Stimulated activated CD4-positive, alpha-beta T cell treated with anti-CD3 and anti-CD28 coated beads, TNF-alpha, amount 100 ng/mL, for 24 hours (primary cell): ENCODE data around the gene EFEMP2.

Source experiments
- DNase-seq, 3 experiments: peaks; one replicate each; pipeline ENCODE4 v3.0.0-alpha.2; 2020; ENCODE audit warnings: low read depth in 3 of 3

EFEMP2 gene

DNA sequence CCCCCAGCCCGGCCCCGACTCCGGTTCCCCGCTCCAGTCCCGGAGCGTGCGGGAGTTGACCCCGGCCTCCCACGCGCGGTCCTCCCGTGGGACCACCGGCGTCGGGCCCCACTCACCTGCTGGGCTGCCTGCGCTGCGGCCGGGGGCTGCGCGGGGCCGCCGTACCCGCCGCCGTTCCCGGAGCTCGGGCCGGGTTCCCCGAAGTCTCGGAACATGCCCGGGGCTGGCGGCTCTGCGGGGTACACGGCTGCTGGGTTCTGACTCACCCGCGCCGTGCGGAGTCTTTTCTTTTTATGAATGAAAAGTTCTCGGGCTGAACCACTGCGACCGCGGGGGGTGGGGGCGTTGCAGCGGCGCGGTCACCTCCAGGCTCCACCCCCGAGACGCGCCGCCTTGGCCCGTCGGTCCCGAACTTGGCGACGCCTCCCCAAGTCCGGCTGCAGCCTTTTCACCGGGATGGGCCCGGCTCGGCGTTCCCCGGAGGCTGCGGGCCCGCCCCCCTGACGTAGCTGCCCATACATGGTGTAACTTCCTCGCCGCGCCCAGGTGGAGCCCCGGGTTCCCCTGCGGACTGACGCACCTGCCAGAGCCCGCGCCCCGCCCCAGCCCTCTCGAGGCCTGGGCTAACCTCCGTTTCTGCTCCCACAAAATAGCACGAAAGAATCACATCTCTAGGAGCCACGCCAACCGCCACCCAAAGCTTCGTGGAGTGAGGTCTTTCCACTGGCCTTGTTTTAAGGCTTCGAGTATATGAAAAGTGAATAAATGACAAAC lies 27.7 kb upstream of the EFEMP2 start, which contains the start of gene FOSL1:
Gene FOSL1 (minus strand): TSS at position 264 of the 774 bp plus-strand sequence. CDS start 49 bp downstream, at position 215.
- DNase-seq: peak; percentile 87 to 97 (median 90)

DNA sequence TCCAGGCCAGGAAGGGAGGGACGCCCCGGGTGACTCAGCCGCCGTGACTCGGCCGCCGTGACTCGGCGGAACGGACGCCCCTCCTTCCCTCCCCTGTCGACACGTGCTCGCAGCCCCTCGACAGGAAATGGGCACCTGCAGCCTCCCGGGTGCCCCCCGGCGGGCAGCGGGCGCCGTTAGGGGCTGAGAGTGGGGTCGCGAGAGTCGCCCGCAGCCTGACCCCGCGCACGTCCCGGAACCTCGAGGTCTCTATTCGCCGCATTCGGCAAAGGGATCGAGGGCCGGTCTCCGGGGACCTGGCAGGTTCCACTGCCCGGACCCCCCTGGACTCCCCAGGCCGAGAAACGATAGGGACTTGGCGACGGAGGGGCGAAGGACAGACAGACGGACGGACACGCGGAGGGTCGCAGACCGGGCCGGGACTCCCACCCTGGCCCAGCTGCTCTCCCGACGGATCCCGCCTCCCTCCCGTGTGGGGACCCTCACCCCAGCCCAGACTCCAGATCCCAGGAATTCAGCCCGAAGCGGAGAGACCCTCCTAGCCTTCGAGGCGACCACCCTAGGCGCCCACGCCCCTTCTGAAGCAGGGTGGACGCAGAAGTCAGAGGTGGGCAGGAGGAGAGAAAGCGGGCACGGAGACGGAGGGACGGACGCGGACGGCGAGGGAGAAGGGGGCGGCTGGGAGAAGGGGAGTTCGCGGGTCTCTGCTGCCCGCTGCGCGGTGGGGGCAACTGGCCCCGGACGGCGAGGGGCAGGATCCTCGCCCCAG lies 26.9 kb upstream of the EFEMP2 start:
- peak; percentile 42 to 81 (median 57) for DNase-seq

DNA sequence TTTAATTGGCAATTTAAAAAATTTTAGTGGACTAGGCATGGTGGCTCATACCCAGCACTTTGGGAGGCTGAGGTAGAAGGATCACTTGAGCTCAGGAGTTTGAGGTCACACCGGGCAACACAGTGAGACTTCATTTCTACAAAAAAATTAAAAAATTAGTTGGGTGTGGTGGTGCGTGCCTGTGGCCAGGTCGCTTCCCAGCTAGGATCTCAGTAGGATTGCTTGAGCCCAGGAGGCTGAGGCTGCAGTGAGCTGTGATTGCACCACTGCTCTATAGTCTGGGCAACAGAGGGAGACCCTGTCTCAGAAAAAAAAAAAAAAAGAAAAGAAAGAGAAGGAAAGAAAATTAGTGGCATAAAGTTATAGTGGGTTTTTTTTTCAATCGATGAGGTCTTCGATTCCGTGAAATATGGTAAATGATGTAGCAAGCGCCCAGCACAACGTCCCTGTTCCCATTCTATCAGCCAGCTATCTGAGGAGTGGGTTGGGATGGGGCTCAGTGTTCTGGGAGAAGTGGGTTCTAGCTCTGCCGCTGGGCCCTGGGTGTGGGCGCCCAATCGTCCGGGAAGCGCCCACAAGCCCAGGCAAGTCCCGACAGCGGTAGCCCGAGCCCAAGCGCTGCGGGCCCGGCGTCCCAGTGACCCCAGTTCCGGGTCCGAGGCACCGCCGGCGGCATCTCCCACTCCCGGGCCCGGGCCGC lies 26.2 kb upstream of the EFEMP2 start:
- no peak for DNase-seq

DNA sequence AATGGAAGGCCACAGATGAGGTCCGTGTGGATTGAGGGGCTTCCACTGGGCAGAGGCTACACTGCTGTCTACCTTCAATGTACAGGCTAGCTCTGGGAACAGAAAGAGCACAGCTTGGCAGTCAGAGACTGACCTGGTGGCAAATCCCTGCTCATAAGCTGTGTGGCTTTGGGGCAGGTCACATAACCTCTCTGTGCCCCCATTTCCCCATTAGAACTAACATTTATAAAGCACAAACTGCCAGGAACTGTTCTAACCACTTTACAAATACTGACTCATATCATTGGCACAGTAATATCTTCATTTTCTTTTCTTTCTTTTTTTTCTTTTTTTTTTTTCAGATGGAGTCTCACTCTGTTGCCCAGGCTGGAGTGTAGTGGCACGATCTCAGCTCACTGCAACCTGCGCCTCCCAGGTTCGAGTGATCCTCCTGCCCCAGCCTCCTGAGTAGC lies 24.4 kb upstream of the EFEMP2 start:
- DNase-seq: no peak

DNA sequence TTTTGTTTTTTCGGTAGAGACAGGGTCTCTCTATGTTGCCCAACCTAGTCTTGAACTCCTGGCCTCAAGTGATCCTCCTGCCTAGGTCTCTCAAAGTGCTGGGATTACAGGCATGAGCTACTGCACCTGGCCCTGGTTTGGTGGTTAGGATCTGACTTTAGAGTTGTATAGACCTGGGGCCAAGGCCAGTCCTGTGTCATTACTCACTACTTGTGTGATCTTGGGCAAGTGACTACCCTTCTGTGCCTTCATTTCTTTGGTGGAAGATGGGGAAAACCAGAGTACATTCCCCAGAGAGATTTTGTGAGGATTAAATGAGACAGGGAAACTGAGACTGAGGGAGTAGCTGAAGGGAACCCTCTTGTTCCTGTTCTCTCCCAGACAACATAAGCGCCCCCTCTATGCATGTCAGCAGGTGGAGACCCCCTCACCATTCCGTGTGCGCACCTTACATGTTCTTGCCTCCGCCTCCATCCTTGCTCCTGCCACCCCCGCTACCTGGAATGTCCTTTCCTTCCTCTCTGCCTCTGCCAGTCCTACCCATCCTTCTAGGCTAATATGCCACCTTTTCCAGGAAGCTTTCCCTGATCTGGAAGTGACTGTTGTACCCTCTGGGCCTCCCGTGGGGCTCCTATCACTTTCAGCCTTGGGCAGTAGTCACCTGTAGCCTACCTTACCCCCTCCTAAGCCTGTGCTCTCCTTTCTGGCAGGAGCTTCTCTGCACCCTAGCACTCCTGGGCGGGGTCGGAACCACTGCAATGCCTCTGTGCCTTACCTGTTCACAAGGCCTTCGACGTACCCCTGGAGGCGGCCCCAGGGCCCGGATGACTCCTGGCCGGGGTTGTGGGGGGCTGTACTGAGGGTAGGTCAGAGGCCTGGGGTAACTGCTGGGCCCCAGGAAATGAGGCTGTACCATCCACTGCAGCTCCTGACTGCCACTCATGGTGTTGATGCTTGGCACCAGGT lies 23.7 kb upstream of the EFEMP2 start:
- no peak for DNase-seq

DNA sequence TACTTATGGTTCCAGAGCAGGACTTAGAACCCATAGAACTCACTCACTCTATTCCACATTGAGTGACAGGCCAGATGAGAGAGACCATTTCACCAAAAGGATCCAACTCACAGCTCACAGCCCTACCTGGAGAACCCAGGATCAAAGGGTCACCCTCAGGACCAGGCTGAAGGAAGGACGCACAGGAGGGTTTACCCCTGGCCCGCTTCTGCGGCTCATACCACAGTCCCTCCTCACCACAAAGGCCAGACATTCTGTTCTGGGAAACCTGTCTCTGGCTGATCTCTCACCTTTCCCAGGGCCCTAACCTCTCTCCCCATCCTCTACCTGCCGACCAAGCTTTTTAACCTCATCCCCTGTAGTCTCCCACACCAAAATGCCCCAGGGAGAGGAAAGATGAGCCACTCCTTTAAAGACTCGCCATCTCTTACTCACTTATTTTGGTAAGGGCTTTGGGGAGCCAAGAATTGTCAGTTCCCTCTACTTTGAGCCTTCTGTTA lies 22.9 kb upstream of the EFEMP2 start:
- DNase-seq: no peak

DNA sequence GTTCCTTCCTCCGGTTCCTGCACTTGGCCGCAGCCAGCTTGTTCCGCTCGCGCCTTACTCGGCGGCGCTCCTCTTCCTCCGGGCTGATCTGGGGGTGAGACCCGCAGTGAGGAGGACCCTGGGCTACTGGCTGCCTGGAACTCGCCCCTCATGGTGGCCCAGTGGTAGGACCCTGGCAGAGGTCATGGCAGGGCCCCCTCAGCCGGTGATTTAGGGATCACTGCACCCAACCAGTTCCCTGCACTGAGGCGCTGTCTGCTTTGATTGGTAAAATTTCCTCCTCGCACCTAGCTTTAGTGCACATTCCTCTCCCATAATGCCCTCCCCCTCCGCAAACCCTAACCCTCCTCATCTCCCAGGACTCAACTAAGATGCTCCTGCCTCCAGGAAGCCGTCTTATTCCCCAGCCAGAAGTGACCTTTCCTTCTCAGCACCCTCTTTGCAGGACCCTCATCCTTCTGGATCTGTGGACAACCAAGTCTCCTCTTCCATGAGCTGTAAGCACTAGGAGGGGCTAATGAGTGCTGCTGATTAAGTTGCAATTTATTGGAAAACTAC lies 21.5 kb upstream of the EFEMP2 start:
- DNase-seq: no peak

DNA sequence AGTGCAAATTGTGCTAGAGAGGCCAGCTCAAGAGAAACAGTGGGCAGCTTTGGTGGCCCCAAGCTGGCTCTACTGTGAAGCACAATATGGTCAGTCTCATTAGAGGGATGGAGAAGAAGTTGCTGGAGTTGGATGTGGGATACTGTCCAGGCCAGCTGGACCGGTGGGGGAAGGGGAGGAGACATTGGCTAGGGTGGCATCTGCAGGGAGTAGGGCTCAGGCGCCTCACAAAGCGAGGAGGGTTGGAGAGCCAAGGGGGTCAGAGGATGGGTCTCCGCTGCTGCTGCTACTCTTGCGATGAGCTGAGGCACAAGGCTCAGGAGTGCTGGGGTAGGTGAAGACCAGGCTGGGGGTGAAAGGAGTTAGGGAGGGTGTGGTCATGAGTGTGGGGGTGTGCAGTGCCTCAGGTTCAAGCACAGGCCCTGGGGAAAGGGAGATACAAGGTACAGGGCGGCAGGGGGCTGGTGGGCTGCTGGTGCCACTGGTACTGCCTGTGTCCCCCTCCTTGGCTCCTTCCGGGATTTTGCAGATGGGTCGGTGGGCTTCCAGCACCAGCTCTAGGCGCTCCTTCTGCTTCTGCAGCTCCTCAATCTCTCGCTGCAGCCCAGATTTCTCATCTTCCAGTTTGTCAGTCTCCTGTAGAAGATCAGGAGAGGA lies 20.2 kb upstream of the EFEMP2 start:
- no peak for DNase-seq

DNA sequence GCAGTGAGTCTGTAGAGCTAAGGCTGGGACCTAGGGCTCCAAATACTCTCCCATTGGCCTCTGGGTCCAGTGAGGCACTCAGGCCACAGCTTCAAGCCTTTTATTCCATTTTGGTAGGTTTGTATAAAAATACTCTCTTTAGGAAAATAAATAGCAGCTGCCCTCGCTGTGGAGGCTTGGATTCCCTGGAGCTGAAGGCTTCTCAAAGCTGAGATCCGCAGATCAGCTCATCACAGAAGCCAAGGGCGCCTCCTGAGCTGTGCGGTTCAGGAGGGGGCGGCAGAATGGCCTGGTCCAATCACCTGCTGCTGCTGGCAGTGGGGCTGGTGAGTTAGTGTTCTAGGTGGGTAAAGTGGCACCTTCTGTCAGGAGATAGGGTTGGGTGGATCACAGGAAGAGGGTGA lies 19.5 kb upstream of the EFEMP2 start:
- DNase-seq: peak in 1 of 3 experiments; percentile 45

DNA sequence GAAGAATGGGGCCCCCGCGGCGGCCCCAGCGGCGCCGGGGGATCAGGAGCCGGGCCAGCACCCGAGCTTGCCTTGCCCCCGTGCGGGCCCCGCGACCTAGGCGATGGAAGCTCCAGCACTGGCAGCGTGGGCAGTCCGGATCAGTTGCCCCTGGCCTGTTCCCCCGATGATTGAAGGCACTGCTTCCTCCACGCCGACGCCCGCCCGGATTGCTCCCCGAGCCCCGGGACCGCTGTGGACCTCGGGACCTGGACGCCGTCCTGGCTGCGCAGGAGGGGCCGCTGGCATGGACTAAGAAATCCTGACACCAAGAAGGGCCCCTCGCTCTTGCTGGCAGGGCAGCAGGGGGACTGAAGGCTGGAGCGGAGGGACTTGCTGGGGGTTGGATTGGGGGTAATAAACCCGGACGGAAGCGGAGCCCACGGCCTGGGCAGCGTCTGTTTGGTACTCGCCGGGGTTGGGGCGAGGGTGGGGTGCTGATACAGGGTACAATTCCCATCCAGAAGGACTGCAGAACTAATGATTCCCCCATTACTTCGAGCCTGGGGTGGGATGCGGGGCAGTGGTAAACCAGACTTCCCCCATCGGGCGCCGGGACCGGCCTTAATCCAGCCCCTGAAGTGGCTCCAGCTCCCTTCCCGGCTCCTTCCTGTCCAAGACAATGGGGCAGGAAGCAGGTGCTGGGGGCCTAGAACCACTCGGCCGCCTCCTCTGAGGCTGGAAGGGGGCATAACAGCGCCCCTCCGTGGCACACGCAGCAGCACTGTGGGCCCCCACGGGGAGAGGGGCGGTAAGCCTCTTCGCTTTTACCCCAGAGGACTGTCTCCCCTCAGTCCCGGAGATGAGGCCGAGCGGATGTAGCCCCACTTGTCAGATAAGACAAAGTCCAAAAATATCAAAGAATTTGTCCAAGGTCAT lies 18.9 kb upstream of the EFEMP2 start:
- peak in 1 of 3 experiments; percentile 48 for DNase-seq

DNA sequence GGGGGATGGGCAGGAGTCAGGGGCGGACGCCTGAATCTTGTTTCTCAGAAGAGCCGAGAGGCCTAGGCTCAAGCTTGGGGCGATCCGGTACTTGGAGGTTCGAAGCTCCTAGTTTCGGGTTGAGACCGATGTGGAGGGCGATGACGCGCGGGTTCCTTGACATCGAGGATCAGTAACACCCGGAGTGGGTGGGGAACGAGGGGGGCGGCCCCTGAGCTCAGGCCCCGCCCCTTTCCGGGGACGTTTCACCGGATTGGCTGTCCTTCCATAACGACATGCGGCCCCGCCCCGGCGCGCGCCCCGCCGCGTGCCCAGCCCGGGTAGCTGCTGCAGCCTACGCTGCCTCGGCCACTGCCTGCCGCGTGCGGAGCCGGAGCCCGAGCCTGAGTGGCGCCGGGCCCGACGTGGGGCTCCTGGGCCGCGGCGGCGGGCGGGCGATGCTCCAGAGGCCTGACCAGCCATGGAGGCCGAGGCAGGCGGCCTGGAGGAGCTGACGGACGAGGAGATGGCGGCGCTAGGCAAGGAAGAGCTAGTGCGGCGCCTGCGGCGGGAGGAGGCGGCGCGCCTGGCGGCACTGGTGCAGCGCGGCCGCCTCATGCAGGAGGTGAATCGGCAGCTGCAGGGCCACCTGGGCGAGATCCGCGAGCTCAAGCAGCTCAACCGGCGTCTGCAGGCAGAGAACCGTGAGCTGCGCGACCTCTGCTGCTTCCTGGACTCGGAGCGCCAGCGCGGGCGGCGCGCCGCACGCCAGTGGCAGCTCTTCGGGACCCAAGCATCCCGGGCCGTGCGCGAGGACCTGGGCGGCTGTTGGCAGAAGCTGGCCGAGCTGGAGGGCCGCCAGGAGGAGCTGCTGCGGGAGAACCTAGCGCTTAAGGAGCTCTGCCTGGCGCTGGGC lies 18.0 kb upstream of the EFEMP2 start, which contains the start of gene CCDC85B:
Gene CCDC85B (plus strand): TSS at position 350 of the 895 bp plus-strand sequence. CDS start 111 bp downstream, at position 461.
- DNase-seq: peak; percentile 93 to 99 (median 98)

DNA sequence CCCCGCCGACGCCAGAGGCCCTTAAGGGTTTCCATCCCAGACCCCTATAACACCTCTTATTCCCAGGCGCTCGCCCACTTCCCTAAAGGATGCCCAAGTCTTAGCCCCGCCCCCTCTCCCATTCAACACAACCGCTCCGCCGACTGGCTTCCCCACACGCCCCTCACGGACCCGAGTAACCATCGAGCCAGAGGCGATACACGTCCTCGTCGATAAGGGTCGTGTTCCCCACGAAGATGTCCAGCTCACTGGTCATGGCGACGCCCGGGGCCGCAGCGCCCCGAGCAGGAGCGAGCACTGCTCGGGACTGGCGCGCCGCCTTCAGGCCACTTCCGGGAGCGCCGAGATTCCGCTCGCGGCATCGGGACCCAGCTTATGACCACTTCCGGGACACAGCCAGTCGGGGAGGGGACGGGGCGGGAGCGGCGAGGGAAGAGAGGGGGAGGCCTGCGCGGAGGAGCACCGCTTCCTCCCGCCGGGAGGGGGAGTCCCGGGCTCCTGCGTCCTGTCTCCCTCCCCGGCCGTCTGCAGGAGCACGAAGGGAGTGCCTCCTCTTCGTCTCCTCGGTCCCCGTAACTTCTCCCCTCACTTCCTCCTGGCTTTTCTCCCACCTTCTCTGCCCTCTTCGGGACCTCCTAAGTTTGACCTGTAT lies 15.7 kb upstream of the EFEMP2 start, which contains the start of gene FIBP:
Gene FIBP (minus strand): TSS at position 309 of the 652 bp plus-strand sequence. CDS start 53 bp downstream, at position 256.
- peak; percentile 93 to 97 (median 94) for DNase-seq

DNA sequence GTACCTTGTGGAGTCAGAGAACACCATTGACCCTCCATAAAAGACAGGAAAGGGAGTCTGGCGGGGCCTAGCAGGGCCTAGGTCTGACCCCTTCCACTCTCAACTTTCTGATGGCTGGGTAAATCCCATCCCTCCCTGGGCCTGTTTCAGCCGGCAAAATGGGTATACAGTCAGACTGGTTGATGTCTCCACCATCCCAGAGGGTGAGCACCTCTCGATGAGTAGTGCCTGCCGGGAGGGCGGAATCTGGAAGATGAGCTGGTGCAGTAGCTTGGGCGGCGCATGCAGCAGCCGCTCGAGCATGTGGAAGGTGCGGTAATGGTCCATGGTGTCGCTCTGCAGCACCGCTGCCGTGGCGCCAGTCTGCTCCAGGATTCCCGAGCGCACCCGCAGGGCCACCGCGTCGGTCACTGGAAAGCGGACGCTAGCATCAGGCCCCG lies 15.1 kb upstream of the EFEMP2 start:
- no peak for DNase-seq

DNA sequence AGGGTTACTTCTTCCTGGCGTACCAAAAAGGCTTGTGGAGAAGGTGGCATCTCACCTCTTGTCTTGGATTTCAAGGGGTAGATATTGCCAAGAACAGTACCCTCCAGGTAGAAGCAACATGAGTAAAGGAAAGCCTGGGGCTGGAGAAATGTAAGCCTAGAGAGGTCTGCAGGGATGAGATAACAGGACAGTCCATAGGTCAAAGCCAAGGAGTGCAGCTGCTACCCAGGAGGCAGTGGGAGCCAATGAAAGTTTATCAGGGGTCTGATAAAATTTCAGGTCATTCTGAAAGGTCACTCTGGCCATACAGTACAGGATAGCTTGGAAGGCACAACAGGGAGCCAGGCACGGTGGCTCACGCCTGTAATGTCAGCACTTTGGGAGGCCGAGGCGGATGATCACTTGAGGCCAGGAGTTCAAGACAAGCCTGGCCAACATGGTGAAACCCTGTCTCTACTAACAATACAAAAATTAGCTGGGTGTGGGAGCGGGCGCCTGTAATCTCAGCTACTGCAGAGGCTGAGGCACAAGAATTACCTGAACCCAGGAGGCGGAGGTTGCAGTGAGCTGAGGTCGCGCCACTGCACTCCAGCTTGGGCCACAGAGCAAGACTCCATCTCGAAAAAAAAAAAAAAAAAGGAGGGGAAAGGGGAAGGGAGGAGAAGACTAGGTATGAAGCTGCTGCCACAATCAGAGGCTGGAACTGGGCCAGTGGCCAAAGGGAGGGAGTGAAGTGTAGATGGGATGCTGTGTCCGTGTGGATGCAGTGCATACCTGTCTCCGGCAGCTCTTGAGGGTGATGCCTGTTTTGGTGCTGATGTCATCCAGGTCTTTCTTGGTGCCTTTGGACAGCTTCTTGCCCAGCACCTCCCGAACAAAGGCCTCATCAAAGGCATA lies 14.5 kb upstream of the EFEMP2 start:
- no peak for DNase-seq

DNA sequence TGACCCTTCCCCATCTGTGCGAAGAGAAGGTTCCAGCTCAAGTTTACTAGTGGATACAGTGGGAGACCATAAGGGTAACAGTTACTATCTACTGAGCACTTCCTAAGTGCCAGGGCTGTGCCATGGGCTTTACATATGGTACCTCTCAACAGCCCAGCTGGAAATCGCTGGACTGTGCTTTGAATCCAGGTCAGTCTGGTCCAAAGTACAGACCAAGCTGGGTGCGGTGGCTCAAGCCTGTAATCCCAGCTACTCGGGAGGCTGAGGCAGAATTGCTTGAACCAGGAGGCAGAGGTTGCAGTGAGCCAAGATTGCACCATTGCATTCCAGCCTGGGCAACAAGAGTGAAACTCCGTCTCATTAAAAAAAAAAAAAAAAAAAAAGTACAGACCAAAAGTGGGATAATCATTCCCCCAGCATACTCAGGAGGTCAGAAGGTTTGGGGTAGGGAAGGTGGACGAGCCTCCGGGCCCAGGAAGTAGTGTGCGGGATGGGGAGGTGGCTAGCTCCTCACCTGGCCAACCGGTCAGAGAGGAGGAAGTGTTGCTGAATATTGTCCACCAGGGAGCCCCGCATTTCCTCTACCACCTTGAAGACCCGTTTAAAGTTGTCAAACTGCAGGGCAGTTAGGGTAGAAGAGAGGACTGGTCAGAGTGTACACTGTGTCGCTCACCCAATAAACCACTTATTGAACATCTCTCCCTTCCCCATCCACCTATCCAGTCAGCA lies 13.4 kb upstream of the EFEMP2 start:
- no peak for DNase-seq
